ENCODE data around the gene RNF166.

RNF166 gene

GRCh38 chr16:88736088-88736487 lies 29.9 kb upstream of the RNF166 start:
- no peaks in the 10 kb centered on the region for H3K9me2 ChIP-seq (replicated peaks; ENCODE audit: control insufficient read depth, low read length)
- no peaks in the 10 kb centered on the region for H3K9me3 ChIP-seq (ENCODE audit: control insufficient read depth, insufficient read depth, low read length)
- H3K4me3 ChIP-seq (ENCODE audit: low read length): no peak overlapping the region
- no peak for TF ChIP-seq EZH2phosphoT487 (IDR thresholded peaks at IDR 0.05; ENCODE audit: borderline replicate concordance, low read length)
- no peak for TF ChIP-seq CTCF (IDR thresholded peaks at IDR 0.05; ENCODE audit: low read depth, low read length, poor library complexity, severe bottlenecking)
- no peak overlapping the region for H3K4me2 ChIP-seq (ENCODE audit: low read length)
- H4K20me1 ChIP-seq (ENCODE audit: control insufficient read depth, insufficient read depth, low read depth, low read length): peaks cover 5% of the 10 kb centered on the region; the same call in 1 of the 2 replicates
- peaks cover 24% of the 10 kb centered on the region for H3K4me1 ChIP-seq (ENCODE audit: control insufficient read depth, low read length)
- H3F3A ChIP-seq (ENCODE audit: control insufficient read depth, insufficient read depth): no peaks in the 10 kb centered on the region
- H3K27ac ChIP-seq (ENCODE audit: low read depth, low read length): no peak overlapping the region
- no peaks in the 10 kb centered on the region for H3K27me3 ChIP-seq (ENCODE audit: control insufficient read depth, low read length)
- H3K79me2 ChIP-seq (ENCODE audit: control insufficient read depth, low read length): 0 out of 2 replicates have a peak, but pooled peaks cover 4% of the 10 kb centered on the region
- H3K36me3 ChIP-seq (ENCODE audit: control insufficient read depth, low read length): peaks cover 82% of the 10 kb centered on the region

- no peak overlapping the region for H3K27ac ChIP-seq (ENCODE audit: low read depth, low read length)
- TF ChIP-seq CTCF (IDR thresholded peaks at IDR 0.05; ENCODE audit: low read depth, low read length, poor library complexity, severe bottlenecking) (no peak), EZH2phosphoT487 (IDR thresholded peaks at IDR 0.05; ENCODE audit: borderline replicate concordance, low read length) (no peak)
- H3K9me2 ChIP-seq (replicated peaks; ENCODE audit: control insufficient read depth, low read length): no peaks in the 10 kb centered on the region
- peaks cover 24% of the 10 kb centered on the region for H3K4me1 ChIP-seq (ENCODE audit: control insufficient read depth, low read length)
- H3K9me3 ChIP-seq (ENCODE audit: control insufficient read depth, insufficient read depth, low read length): no peaks in the 10 kb centered on the region
- H3F3A ChIP-seq (ENCODE audit: control insufficient read depth, insufficient read depth): no peaks in the 10 kb centered on the region
- H3K36me3 ChIP-seq (ENCODE audit: control insufficient read depth, low read length): peaks cover 82% of the 10 kb centered on the region
- H3K4me2 ChIP-seq (ENCODE audit: low read length): no peak overlapping the region
- H4K20me1 ChIP-seq (ENCODE audit: control insufficient read depth, insufficient read depth, low read depth, low read length): peaks cover 5% of the 10 kb centered on the region; the same call in 1 of the 2 replicates
- H3K4me3 ChIP-seq (ENCODE audit: low read length): no peak overlapping the region
- H3K79me2 ChIP-seq (ENCODE audit: control insufficient read depth, low read length): 0 out of 2 replicates have a peak, but pooled peaks cover 4% of the 10 kb centered on the region
- H3K27me3 ChIP-seq (ENCODE audit: control insufficient read depth, low read length): no peaks in the 10 kb centered on the region
Measured at GRCh38 chr16:88735616-88736015, 29.4 kb upstream of the RNF166 start.

- Histone ChIP-seq H3K4me3 (ENCODE audit: low read length) (no peak overlapping the region), H3K27ac (ENCODE audit: low read depth, low read length) (no peak overlapping the region), H3K9me2 (replicated peaks; ENCODE audit: control insufficient read depth, low read length) (no peaks in the 10 kb centered on the region), H3K9me3 (ENCODE audit: control insufficient read depth, insufficient read depth, low read length) (no peaks in the 10 kb centered on the region), H3K27me3 (ENCODE audit: control insufficient read depth, low read length) (no peaks in the 10 kb centered on the region), H4K20me1 (ENCODE audit: control insufficient read depth, insufficient read depth, low read depth, low read length) (peaks cover 5% of the 10 kb centered on the region; the same call in 1 of the 2 replicates), H3K4me1 (ENCODE audit: control insufficient read depth, low read length) (peaks cover 24% of the 10 kb centered on the region), H3K4me2 (ENCODE audit: low read length) (no peak overlapping the region), H3F3A (ENCODE audit: control insufficient read depth, insufficient read depth) (no peaks in the 10 kb centered on the region), H3K79me2 (ENCODE audit: control insufficient read depth, low read length) (0 out of 2 replicates have a peak, but pooled peaks cover 4% of the 10 kb centered on the region), H3K36me3 (ENCODE audit: control insufficient read depth, low read length) (peaks cover 79% of the 10 kb centered on the region)
- TF ChIP-seq CTCF (IDR thresholded peaks at IDR 0.05; ENCODE audit: low read depth, low read length, poor library complexity, severe bottlenecking): no peak
- no peak for TF ChIP-seq EZH2phosphoT487 (IDR thresholded peaks at IDR 0.05; ENCODE audit: borderline replicate concordance, low read length)
Measured at GRCh38 chr16:88735121-88735520, 28.9 kb upstream of the RNF166 start.

All from DOHH2 (cell line).